Activated T-helper 2 cell treated with anti-CD3 and anti-CD28 coated beads, Interferon-gamma antibody, Interleukin-2, Interleukin-4, amounts not matched to agents 10 μg/mL and 5 μg/mL and 100 μg/mL, durations not matched to agents 14 hours and 24 hours and 36 hours (primary cell): ENCODE data around the gene RPGR. TPM values are rescaled to one million over a fixed set of nuclear protein-coding genes. Genes with fewer than 3 reads are reported as not detected.

Experiments used
- DNase-seq: peaks from one replicate; pipeline ENCODE4 v3.0.0; 2021; ENCODE audit warnings: low spot score
- H3K27ac Mint-ChIP-seq: one replicate; pipeline ENCODE4 v1.8.0; 2021; ENCODE audit warnings: mixed read lengths
- H3K27me3 Mint-ChIP-seq: one replicate; pipeline ENCODE4 v1.8.0; 2021; ENCODE audit warnings: low read depth, mixed read lengths
- H3K36me3 Mint-ChIP-seq: one replicate; pipeline ENCODE4 v1.8.0; 2021; ENCODE audit warnings: low read depth, mixed read lengths
- H3K4me1 Mint-ChIP-seq: one replicate; pipeline ENCODE4 v1.8.0; 2021; ENCODE audit warnings: low read depth, mixed read lengths
- H3K4me3 Mint-ChIP-seq: one replicate; pipeline ENCODE4 v1.8.0; 2021; ENCODE audit warnings: low read depth, mild to moderate bottlenecking, moderate library complexity, mixed read lengths
- H3K9me3 Mint-ChIP-seq: one replicate; pipeline ENCODE4 v1.8.0; 2021; ENCODE audit warnings: mixed read lengths
- intact Hi-C: fragments of 100-400 bp; cut with micrococcal nuclease; formaldehyde crosslinking; loops from one replicate; pipeline ENCODE4 v1.15.1; 2023
- total RNA-seq: library from RNA; stranded (reverse); gene quantifications from 2 replicates; pipeline ENCODE4 v1.2.3, GENCODE V29; 2022

RPGR gene
- total RNA-seq, 1 donor from 2014 or later: 7.3 TPM

DNA sequence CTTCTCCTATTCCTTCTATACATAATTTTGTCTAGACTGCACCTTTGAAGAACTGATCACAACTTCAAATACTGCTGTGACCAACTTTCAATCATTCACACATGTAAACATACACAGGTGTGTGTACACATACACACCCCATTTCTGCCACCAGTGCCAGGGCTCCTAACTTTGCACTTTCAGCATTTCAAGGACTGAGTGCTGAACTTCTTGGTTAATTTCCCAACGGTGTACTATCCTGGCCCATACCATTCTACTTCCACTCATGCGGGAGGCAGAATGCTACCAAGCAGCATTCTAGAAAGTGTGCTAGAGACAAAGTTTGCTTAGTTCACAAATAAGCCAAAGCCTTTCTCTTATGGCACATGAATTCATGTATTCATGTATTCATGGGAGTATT lies 51.2 kb downstream of the RPGR start:
- Mint-ChIP-seq H3K27me3 (no peaks in the 10 kb centered on the region), H3K4me3 (no peak overlapping the region), H3K27ac (no peak overlapping the region), H3K36me3 (no peaks in the 10 kb centered on the region), H3K9me3 (no peaks in the 10 kb centered on the region), H3K4me1 (no peaks in the 10 kb centered on the region)
- intact Hi-C loops: no loop called here
- DNase-seq: no peak

- intact Hi-C loops: no loop called here
- Mint-ChIP-seq H3K4me1 (peaks cover 4% of the 10 kb centered on the region), H3K27me3 (no peaks in the 10 kb centered on the region), H3K4me3 (no peak overlapping the region), H3K27ac (no peak overlapping the region), H3K9me3 (no peaks in the 10 kb centered on the region), H3K36me3 (no peaks in the 10 kb centered on the region)
- no peak for DNase-seq
Observed at GRCh38 chrX:38275615-38276014, 51.7 kb downstream of the RPGR start.

DNA sequence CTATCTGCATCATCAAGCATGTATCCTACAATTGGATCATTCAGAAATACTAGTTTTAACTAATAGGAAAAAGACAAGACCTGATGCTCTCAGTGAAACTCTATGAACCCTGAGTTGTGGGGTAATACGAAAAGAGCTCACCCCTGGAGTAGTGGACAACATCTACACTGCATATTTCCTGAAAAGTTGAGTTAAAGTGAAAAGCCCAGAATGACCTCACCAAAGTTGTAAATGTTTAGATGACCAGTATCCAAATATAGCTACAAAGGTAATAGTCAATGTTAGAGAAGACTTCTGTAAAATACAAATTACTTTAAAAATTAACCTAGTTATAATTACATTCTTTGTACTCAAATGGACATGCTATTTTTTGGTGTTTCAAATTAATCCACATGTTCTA lies 53.9 kb downstream of the RPGR start:
- H3K27ac Mint-ChIP-seq: no peak overlapping the region
- H3K9me3 Mint-ChIP-seq: no peaks in the 10 kb centered on the region
- intact Hi-C loops: no loop called here
- peaks cover 5% of the 10 kb centered on the region for H3K4me1 Mint-ChIP-seq
- H3K27me3 Mint-ChIP-seq: no peaks in the 10 kb centered on the region
- H3K4me3 Mint-ChIP-seq: no peak overlapping the region
- no peak for DNase-seq
- no peaks in the 10 kb centered on the region for H3K36me3 Mint-ChIP-seq

- no peak for DNase-seq
- intact Hi-C loops: no loop called here
- no peaks in the 10 kb centered on the region for H3K9me3 Mint-ChIP-seq
- no peaks in the 10 kb centered on the region for H3K36me3 Mint-ChIP-seq
- H3K4me3 Mint-ChIP-seq: no peak overlapping the region
- H3K27me3 Mint-ChIP-seq: no peaks in the 10 kb centered on the region
- H3K27ac Mint-ChIP-seq: no peak overlapping the region
- peaks cover 5% of the 10 kb centered on the region for H3K4me1 Mint-ChIP-seq
Observed at GRCh38 chrX:38271154-38271716, 56.1 kb downstream of the RPGR start.

DNA sequence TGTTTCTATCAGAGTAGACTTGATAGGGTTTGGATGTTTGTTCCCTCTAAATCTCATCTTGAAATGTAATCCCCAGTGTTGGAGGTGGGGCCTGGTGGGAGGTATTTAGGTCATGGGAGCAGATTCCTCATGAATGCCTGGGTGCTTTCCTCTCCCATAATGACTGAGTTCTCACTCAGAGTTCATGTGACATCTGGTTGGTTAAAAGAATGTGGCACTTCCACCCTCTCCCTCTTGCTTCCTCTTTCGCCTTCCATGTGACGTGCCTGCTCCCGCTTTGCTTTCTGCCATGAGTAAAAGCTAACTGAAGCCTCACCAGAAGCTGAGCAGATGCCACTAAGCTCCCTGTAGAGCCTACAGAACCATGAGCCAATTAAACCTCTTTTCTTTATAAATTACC lies 59.3 kb downstream of the RPGR start:
- no peaks in the 10 kb centered on the region for H3K36me3 Mint-ChIP-seq
- H3K9me3 Mint-ChIP-seq: no peaks in the 10 kb centered on the region
- DNase-seq: no peak
- H3K4me3 Mint-ChIP-seq: no peak overlapping the region
- H3K27me3 Mint-ChIP-seq: no peaks in the 10 kb centered on the region
- intact Hi-C loops: no loop called here
- H3K27ac Mint-ChIP-seq: no peak overlapping the region
- peaks cover 5% of the 10 kb centered on the region for H3K4me1 Mint-ChIP-seq

- Mint-ChIP-seq H3K9me3 (no peaks in the 10 kb centered on the region), H3K27ac (no peak overlapping the region), H3K4me1 (no peaks in the 10 kb centered on the region), H3K27me3 (no peaks in the 10 kb centered on the region), H3K36me3 (no peaks in the 10 kb centered on the region), H3K4me3 (no peak overlapping the region)
- intact Hi-C loops: no loop called here
- no peak for DNase-seq
Observed at GRCh38 chrX:38262715-38263620, 64.3 kb downstream of the RPGR start.

GRCh38 chrX:38260231-38260630 lies 67.1 kb downstream of the RPGR start:
- Mint-ChIP-seq H3K9me3 (no peaks in the 10 kb centered on the region), H3K4me1 (no peaks in the 10 kb centered on the region)
- no peak for DNase-seq

DNA sequence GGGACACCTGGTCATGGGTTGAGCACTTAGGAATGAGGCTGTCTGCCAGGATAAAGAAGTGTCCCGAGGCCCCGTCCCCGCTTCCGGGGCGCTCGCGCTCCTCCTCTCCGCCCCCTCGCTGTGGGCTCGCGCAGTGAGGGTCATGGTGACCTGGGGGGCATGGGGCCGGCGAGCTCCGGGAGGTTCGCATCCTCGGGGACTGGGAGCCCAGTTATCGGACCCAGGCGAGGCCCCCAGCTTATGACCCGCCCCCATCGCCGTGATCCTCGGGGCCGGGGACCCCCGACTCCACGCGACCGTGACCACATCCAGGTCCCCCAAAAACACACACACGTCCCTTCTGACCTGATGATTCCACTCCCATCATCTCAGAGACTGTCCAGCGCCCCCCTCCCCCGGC lies 71.3 kb downstream of the RPGR start:
- no peak overlapping the region for H3K27ac Mint-ChIP-seq
- intact Hi-C loops: no loop called here
- no peak for DNase-seq
- H3K4me1 Mint-ChIP-seq: no peaks in the 10 kb centered on the region
- no peaks in the 10 kb centered on the region for H3K9me3 Mint-ChIP-seq
- H3K36me3 Mint-ChIP-seq: no peaks in the 10 kb centered on the region
- H3K4me3 Mint-ChIP-seq: no peak overlapping the region
- H3K27me3 Mint-ChIP-seq: peaks cover 2% of the 10 kb centered on the region

More at GRCh38 chrX:38260231-38260630, 67.1 kb downstream of the RPGR start:
- Mint-ChIP-seq H3K27me3 (no peaks in the 10 kb centered on the region), H3K36me3 (no peaks in the 10 kb centered on the region), H3K4me3 (no peak overlapping the region), H3K27ac (no peak overlapping the region)
- intact Hi-C loops: no loop called here

DNA sequence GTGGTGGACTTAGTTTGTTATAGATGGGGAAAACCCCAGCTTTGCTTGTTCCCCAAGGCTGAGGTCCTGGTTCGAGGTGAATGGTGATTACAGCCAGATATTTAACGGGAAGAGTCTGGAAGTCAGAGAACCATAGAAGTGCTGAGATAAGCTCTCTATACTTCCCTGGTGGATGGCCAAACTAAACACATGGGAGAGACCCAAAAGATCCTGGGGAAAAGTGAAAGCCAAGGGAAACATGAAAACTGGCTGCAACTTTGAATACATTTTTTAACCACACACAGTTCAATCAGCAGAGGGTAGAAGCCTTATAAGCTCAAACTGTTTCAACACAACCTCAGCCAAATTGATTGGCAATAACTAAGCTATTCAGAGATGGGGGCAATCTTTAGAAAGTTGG lies 77.3 kb downstream of the RPGR start:
- no peak for DNase-seq
- Mint-ChIP-seq H3K27me3 (peaks cover 3% of the 10 kb centered on the region), H3K9me3 (no peaks in the 10 kb centered on the region), H3K27ac (no peak overlapping the region), H3K4me1 (no peaks in the 10 kb centered on the region), H3K4me3 (no peak overlapping the region), H3K36me3 (no peaks in the 10 kb centered on the region)
- intact Hi-C loops: no loop called here

DNA sequence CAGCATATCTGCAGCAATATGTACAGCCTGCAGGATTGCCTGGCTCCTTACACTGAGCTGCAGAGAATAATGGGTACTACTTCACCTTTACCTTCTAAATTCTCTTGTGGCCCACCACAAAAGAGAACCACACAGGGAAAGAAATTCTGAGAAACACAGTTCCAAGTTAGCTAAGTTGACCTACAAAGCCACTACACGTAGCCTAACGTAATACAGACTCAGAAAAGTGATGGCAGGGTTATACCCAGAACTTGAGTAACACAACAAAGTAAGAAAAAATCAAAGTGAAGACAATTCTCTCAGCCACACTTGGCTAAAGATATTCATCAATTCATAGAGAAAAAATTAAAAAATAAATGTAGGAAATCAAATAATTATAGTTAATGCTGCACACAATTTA lies 80.3 kb downstream of the RPGR start:
- H3K27me3 Mint-ChIP-seq: peaks cover 3% of the 10 kb centered on the region
- intact Hi-C loops: no loop called here
- no peaks in the 10 kb centered on the region for H3K36me3 Mint-ChIP-seq
- H3K27ac Mint-ChIP-seq: no peak overlapping the region
- no peak overlapping the region for H3K4me3 Mint-ChIP-seq
- no peaks in the 10 kb centered on the region for H3K9me3 Mint-ChIP-seq
- no peak for DNase-seq
- H3K4me1 Mint-ChIP-seq: no peaks in the 10 kb centered on the region

DNA sequence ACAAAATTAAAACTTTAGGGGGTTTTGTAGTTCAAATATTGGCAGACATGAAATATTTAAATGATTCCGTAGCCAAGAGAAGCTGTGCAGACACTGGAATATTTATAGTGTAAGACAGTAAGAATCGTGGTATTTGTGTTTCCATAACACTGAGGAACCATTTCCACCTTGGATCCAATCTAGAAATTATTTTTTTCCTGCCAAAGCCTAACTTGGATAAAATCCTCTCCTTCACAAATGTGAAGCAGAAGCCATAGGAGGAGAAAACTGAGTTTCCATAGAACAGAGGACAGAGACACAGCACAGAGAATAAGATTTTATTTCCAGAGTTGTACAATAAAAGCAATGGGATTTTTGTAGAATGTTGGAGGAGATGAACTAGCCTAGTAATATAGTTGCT lies 86.8 kb downstream of the RPGR start:
- H3K9me3 Mint-ChIP-seq: no peaks in the 10 kb centered on the region
- H3K27me3 Mint-ChIP-seq: peaks cover 2% of the 10 kb centered on the region
- intact Hi-C loops: no loop called here
- no peak for DNase-seq
- no peak overlapping the region for H3K4me3 Mint-ChIP-seq
- no peaks in the 10 kb centered on the region for H3K36me3 Mint-ChIP-seq
- H3K4me1 Mint-ChIP-seq: no peaks in the 10 kb centered on the region
- no peak overlapping the region for H3K27ac Mint-ChIP-seq

GRCh38 chrX:38236901-38237615 lies 90.3 kb downstream of the RPGR start:
- no peaks in the 10 kb centered on the region for H3K36me3 Mint-ChIP-seq
- intact Hi-C loops: no loop called here
- no peaks in the 10 kb centered on the region for H3K4me1 Mint-ChIP-seq
- no peak overlapping the region for H3K4me3 Mint-ChIP-seq
- H3K9me3 Mint-ChIP-seq: no peaks in the 10 kb centered on the region
- no peak overlapping the region for H3K27ac Mint-ChIP-seq
- no peak for DNase-seq
- peaks cover 2% of the 10 kb centered on the region for H3K27me3 Mint-ChIP-seq
